B cell (primary cell): ENCODE data around the gene CYP3A5. TPM values are rescaled to one million over a fixed set of nuclear protein-coding genes. Genes with fewer than 3 reads are reported as not detected.

ENCODE experiments used
- ATAC-seq: fragments of 200-7000 bp; cut with Tn5 transposase; one replicate; pipeline ENCODE4 v1.10.0; 2021; ENCODE audit warnings: low read depth, mild to moderate bottlenecking, moderate number of reproducible peaks, moderate library complexity
- CTCF ChIA-PET: fragments of 350-600 bp; sonication (Branson Sonifier 250); formaldehyde crosslinking; loops from one replicate; lab custom pipeline; 2021; ENCODE audit warnings: antibody characterized with exemption, inconsistent platforms; lab: Charles Lee
- POLR2A ChIA-PET: fragments of 350-600 bp; sonication (Branson Sonifier 250); formaldehyde crosslinking; loops from one replicate; lab custom pipeline; 2021; ENCODE audit warnings: antibody characterized with exemption; lab: Charles Lee
- DNase-seq: peaks from one replicate; pipeline ENCODE4 v3.0.0; 2013
- H2AFZ ChIP-seq: 2 replicates; pipeline ENCODE4 v1.6.1; 2012; ENCODE audit warnings: mild to moderate bottlenecking, low read depth, low read length; ENCODE audit not compliant: insufficient read depth, poor library complexity, severe bottlenecking
- H3K27ac ChIP-seq, 2 donors: 1 replicate in 1 of 2; 2 replicates in 1 of 2; pipeline ENCODE4 v1.5.1; 2012 to 2013; ENCODE audit warnings: low read length in 2 of 2, mild to moderate bottlenecking in 2 of 2, moderate library complexity in 1 of 2
- H3K27me3 ChIP-seq, 4 experiments: fragments of 200-600 bp in 1 of 4; sonication (generic) in 1 of 4; replicated peaks in 1 of 4; 1 replicate in 2 of 4; 2 replicates in 2 of 4; pipeline versions ENCODE4 v1.6.1 to v1.7.0; 2013 to 2016; ENCODE audit warnings: low read length in 3 of 4, mild to moderate bottlenecking in 2 of 4, mixed read lengths in 1 of 4, moderate library complexity in 1 of 4; ENCODE audit not compliant: insufficient read depth in 4 of 4, control insufficient read depth in 3 of 4; ENCODE audit errors: control extremely low read depth in 1 of 4
- H3K36me3 ChIP-seq, 2 experiments: replicated peaks in 1 of 2; 1 replicate in 1 of 2; 2 replicates in 1 of 2; pipeline versions ENCODE4 v1.6.1 to v1.7.1; 2013; ENCODE audit warnings: low read length in 1 of 2; ENCODE audit not compliant: insufficient read depth in 2 of 2, control insufficient read depth in 1 of 2; ENCODE audit errors: control extremely low read depth in 1 of 2, extremely low read depth in 1 of 2
- H3K4me1 ChIP-seq, 2 donors: fragments of 200-600 bp in 1 of 2; sonication (generic) in 1 of 2; 1 replicate in 1 of 2; 2 replicates in 1 of 2; pipeline versions ENCODE4 v1.5.1 to v1.6.1; 2013 to 2017; ENCODE audit warnings: low read length in 2 of 2; ENCODE audit not compliant: control insufficient read depth in 2 of 2, insufficient read depth in 2 of 2
- H3K4me2 ChIP-seq: replicated peaks from 2 replicates; pipeline ENCODE3; 2012; ENCODE audit warnings: mild to moderate bottlenecking, low read depth, low read length; ENCODE audit not compliant: poor library complexity, severe bottlenecking
- H3K4me3 ChIP-seq, 5 experiments: fragments of 200-600 bp in 1 of 5; sonication (generic) in 1 of 5; 1 replicate in 3 of 5; 2 replicates in 2 of 5; pipeline versions ENCODE4 v1.5.1 to v1.7.0; 2011 to 2016; ENCODE audit warnings: low read length in 4 of 5, mild to moderate bottlenecking in 4 of 5, low read depth in 2 of 5, control low read depth in 1 of 5, moderate library complexity in 1 of 5; ENCODE audit not compliant: insufficient read depth in 1 of 5; ENCODE audit errors: control extremely low read depth in 1 of 5, extremely low read depth in 1 of 5
- H3K79me2 ChIP-seq: fragments of 200-600 bp; sonication (generic); one replicate; pipeline ENCODE4 v1.6.0; 2016; ENCODE audit warnings: low read length; ENCODE audit not compliant: control insufficient read depth, insufficient read depth
- H3K9ac ChIP-seq: fragments of 200-600 bp; sonication (generic); 2 replicates; pipeline ENCODE4 v1.6.1; 2017; ENCODE audit warnings: mild to moderate bottlenecking, low read length, moderate library complexity
- H3K9me3 ChIP-seq, 3 donors: one replicate each; pipeline versions ENCODE4 v1.6.1 to v1.7.1; 2013; ENCODE audit warnings: low read length in 2 of 3; ENCODE audit not compliant: control insufficient read depth in 2 of 3, insufficient read depth in 1 of 3; ENCODE audit errors: control extremely low read depth in 1 of 3
- H4K20me1 ChIP-seq: 2 replicates; pipeline ENCODE4 v1.6.0; 2012; ENCODE audit warnings: mild to moderate bottlenecking, low read length; ENCODE audit not compliant: insufficient read depth, control insufficient read depth, poor library complexity, severe bottlenecking
- H3K27ac Mint-ChIP-seq: one replicate; pipeline ENCODE4 v1.8.0; 2021; ENCODE audit warnings: mixed read lengths
- H3K27me3 Mint-ChIP-seq: one replicate; pipeline ENCODE4 v1.8.0; 2021; ENCODE audit warnings: mixed read lengths
- H3K4me1 Mint-ChIP-seq: one replicate; pipeline ENCODE4 v1.8.0; 2021; ENCODE audit warnings: mixed read lengths
- H3K4me3 Mint-ChIP-seq: one replicate; pipeline ENCODE4 v1.8.0; 2021; ENCODE audit warnings: mixed read lengths
- H3K9me3 Mint-ChIP-seq: one replicate; pipeline ENCODE4 v1.8.0; 2022; ENCODE audit warnings: mixed read lengths; ENCODE audit not compliant: insufficient read depth
- CTCF ChIP-seq: fragments of 200-600 bp; IDR thresholded peaks from one replicate; pipeline ENCODE4 v1.8.0; 2022; ENCODE audit warnings: antibody characterized with exemption, mild to moderate bottlenecking
- EZH2 ChIP-seq: IDR thresholded peaks from 2 replicates; pipeline ENCODE4 v1.6.1; 2012; ENCODE audit warnings: borderline replicate concordance, low read depth, mild to moderate bottlenecking, moderate library complexity, low read length; ENCODE audit not compliant: insufficient read depth, poor library complexity, severe bottlenecking
- WGBS: methylation state at CpG from one replicate; pipeline ENCODE4 v1.1.5; 2013; ENCODE audit warnings: missing lambda C conversion rate; ENCODE audit not compliant: insufficient coverage; 5-methylcytosine and 5-hydroxymethylcytosine counted together
- intact Hi-C: fragments of 100-400 bp; cut with micrococcal nuclease; formaldehyde crosslinking; loops from one replicate; pipeline ENCODE4 v1.10.0; 2022
- polyA plus RNA-seq: library from polyadenylated mRNA; depleted of rRNA; stranded (reverse); fragments of >200 nt; gene quantifications from 2 replicates; pipeline ENCODE4 v1.2.3, GENCODE V29; 2012
- small RNA-seq: library from RNA; depleted of rRNA; stranded (forward); fragments of <200 nt; gene quantifications from one replicate; pipeline ENCODE3, GENCODE V24; 2012; ENCODE audit warnings: low replicate concordance, low read depth; ENCODE audit not compliant: insufficient read length
- total RNA-seq, 2 donors: library from RNA; stranded (reverse); fragments of 120-200 nt in 1 of 2; gene quantifications; 1 replicate in 1 of 2; 2 replicates in 1 of 2; pipeline versions ENCODE4 v1.2.3 to v1.2.4, GENCODE V29; 2013 to 2022

CYP3A5 gene
- total and polyA plus RNA-seq, 2 donors (not counting 1 experiment from before 2014, with no cell fraction given): not detected

GRCh38 chr7:99599836-99600235, 80.0 kb downstream of the CYP3A5 start:
- H3K27ac Mint-ChIP-seq: no peak overlapping the region
- Histone ChIP-seq H3K4me3 (no peak overlapping the region), H2AFZ (no peak overlapping the region), H3K4me1 (no peaks in the 10 kb centered on the region), H4K20me1 (no peaks in the 10 kb centered on the region), H3K27me3 (no peaks in the 10 kb centered on the region), H3K27ac (no peak overlapping the region), H3K9ac (no peak overlapping the region), H3K4me2 (no peak overlapping the region), H3K36me3 (no peaks in the 10 kb centered on the region), H3K9me3 (peaks cover 0 to 5% (median 0%) of the 10 kb centered on the region in 3 donors), H3K79me2 (no peaks in the 10 kb centered on the region)
- intact Hi-C loops: no loop called here
- H3K4me1 Mint-ChIP-seq: no peaks in the 10 kb centered on the region
- no peak for DNase-seq
- no peaks in the 10 kb centered on the region for H3K9me3 Mint-ChIP-seq
- TF ChIP-seq EZH2 (no peak), CTCF (no peak)
- no peak overlapping the region for H3K4me3 Mint-ChIP-seq
- H3K27me3 Mint-ChIP-seq: no peaks in the 10 kb centered on the region
- ATAC-seq: no peak
- WGBS: 100% methylated on average over 3 of the region's 4 CpGs
- CTCF ChIA-PET: interaction anchor here (0.6 kb wide), 1 partner anchor 213 kb away, joined by 5 read pairs; no protein-coding TSS in a partner anchor
- POLR2A ChIA-PET: no interaction called here

Small RNA genes lying within 50 kb of the gene (small RNA-seq; reads per million reads assigned to genes)
- gene CYP3A51P (not detected), gene CYP3A7-CYP3A51P (not detected)

Other genes with a start within 250 kb of the CYP3A5 start
- gene PTCD1, start 241.2 kb downstream of the CYP3A5 start, total RNA-seq: 10.2 and 14.8 TPM in 2 replicates
- gene PTCD1, start 241.2 kb downstream of the CYP3A5 start, polyA plus RNA-seq: 8.5 and 9.7 TPM in 2 replicates
- gene CPSF4, start 241.1 kb downstream of the CYP3A5 start, total RNA-seq: 60.0 and 63.2 TPM in 2 replicates
- gene CPSF4, start 241.1 kb downstream of the CYP3A5 start, polyA plus RNA-seq: 52.9 and 68.9 TPM in 2 replicates
- 108 and 135 TPM in 2 replicates for gene ATP5MF, start 213.8 kb downstream of the CYP3A5 start, total RNA-seq
- gene ATP5MF, start 213.8 kb downstream of the CYP3A5 start, polyA plus RNA-seq: 835 and 963 TPM in 2 replicates
- 36.7 and 37.3 TPM in 2 replicates for gene ZNF789, start 207.1 kb downstream of the CYP3A5 start, total RNA-seq
- gene ZNF789, start 207.1 kb downstream of the CYP3A5 start, polyA plus RNA-seq: 16.4 and 19.8 TPM in 2 replicates
- gene ZNF394, start 179.7 kb downstream of the CYP3A5 start, total RNA-seq: 80.7 and 86.2 TPM in 2 replicates
- gene ZNF394, start 179.7 kb downstream of the CYP3A5 start, polyA plus RNA-seq: 50.5 and 96.5 TPM in 2 replicates
- gene ZKSCAN5, start 175.3 kb downstream of the CYP3A5 start, total RNA-seq: 10.9 and 11.7 TPM in 2 replicates
- gene ZKSCAN5, start 175.3 kb downstream of the CYP3A5 start, polyA plus RNA-seq: 3.1 and 3.3 TPM in 2 replicates
- 11.9 and 12.8 TPM in 2 replicates for gene FAM200A, start 127.9 kb downstream of the CYP3A5 start, total RNA-seq
- gene FAM200A, start 127.9 kb downstream of the CYP3A5 start, polyA plus RNA-seq: 1.6 and 2.1 TPM in 2 replicates
- 150 and 154 TPM in 2 replicates for gene ZNF655, start 121.4 kb downstream of the CYP3A5 start, total RNA-seq
- gene ZNF655, start 121.4 kb downstream of the CYP3A5 start, polyA plus RNA-seq: 125 and 178 TPM in 2 replicates
- 0.86 and 1.6 TPM in 2 replicates for gene TMEM225B, start 81.7 kb downstream of the CYP3A5 start, total RNA-seq
- 0.61 and 0.95 TPM in 2 replicates for gene TMEM225B, start 81.7 kb downstream of the CYP3A5 start, polyA plus RNA-seq
- 37.1 and 39.5 TPM in 2 replicates for gene ZSCAN25, start 63.0 kb downstream of the CYP3A5 start, total RNA-seq
- 11.8 and 14.7 TPM in 2 replicates for gene ZSCAN25, start 63.0 kb downstream of the CYP3A5 start, polyA plus RNA-seq
- not detected in 2 replicates for gene CYP3A7, start 55.2 kb upstream of the CYP3A5 start, total RNA-seq
- gene CYP3A7, start 55.2 kb upstream of the CYP3A5 start, polyA plus RNA-seq: not detected in 2 replicates
- not detected in 2 replicates for gene CYP3A4, start 104.2 kb upstream of the CYP3A5 start, total RNA-seq
- not detected in 2 replicates for gene CYP3A4, start 104.2 kb upstream of the CYP3A5 start, polyA plus RNA-seq
- gene CYP3A43, start 148.0 kb upstream of the CYP3A5 start, total RNA-seq: not detected in 2 replicates
- gene CYP3A43, start 148.0 kb upstream of the CYP3A5 start, polyA plus RNA-seq: not detected in 2 replicates
- gene OR2AE1, start 197.0 kb upstream of the CYP3A5 start, total RNA-seq: 1.2 and 1.3 TPM in 2 replicates
- 0.22 and 0.43 TPM in 2 replicates for gene OR2AE1, start 197.0 kb upstream of the CYP3A5 start, polyA plus RNA-seq
- gene TRIM4, start 239.5 kb upstream of the CYP3A5 start, total RNA-seq: 56.7 and 58.1 TPM in 2 replicates
- gene TRIM4, start 239.5 kb upstream of the CYP3A5 start, polyA plus RNA-seq: 14.2 and 15.1 TPM in 2 replicates
- gene GJC3, start 249.6 kb upstream of the CYP3A5 start, total RNA-seq: not detected in 2 replicates
- not detected in 2 replicates for gene GJC3, start 249.6 kb upstream of the CYP3A5 start, polyA plus RNA-seq